Measurements from ENCODE around the gene IFNA16.

DNA sequence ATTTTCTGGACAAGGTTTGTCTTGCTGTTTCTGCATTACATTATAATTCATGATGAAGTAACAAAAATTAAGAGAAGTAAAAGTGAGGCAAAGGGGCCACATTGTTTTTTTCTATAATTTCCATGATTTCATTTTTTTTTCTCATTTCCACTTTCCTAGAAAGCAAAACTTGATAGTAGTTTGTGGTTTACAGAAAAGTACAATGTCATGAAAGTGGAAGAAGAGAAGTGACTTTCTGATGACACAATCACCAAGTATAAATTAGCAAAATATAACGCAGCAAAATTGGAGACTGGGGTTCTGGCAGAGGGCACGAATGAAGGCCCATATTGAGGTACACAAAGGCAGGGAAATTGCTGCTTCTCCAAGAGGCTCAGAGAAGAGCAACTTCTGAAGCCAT, 27.7 kb upstream of the IFNA16 start:
- TF ChIP-seq ZNF24 (tag by site-specific recombination; IDR thresholded peaks at IDR 0.05) = no peak
- TF ChIP-seq, protein P1, sequence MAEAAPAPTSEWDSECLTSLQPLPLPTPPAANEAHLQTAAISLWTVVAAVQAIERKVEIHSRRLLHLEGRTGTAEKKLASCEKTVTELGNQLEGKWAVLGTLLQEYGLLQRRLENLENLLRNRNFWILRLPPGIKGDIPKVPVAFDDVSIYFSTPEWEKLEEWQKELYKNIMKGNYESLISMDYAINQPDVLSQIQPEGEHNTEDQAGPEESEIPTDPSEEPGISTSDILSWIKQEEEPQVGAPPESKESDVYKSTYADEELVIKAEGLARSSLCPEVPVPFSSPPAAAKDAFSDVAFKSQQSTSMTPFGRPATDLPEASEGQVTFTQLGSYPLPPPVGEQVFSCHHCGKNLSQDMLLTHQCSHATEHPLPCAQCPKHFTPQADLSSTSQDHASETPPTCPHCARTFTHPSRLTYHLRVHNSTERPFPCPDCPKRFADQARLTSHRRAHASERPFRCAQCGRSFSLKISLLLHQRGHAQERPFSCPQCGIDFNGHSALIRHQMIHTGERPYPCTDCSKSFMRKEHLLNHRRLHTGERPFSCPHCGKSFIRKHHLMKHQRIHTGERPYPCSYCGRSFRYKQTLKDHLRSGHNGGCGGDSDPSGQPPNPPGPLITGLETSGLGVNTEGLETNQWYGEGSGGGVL (tag by site-specific recombination; IDR thresholded peaks at IDR 0.05) = no peak
- no peak for TF ChIP-seq ZNF660 (tag by site-specific recombination; IDR thresholded peaks at IDR 0.05)
- TF ChIP-seq, protein P2, sequence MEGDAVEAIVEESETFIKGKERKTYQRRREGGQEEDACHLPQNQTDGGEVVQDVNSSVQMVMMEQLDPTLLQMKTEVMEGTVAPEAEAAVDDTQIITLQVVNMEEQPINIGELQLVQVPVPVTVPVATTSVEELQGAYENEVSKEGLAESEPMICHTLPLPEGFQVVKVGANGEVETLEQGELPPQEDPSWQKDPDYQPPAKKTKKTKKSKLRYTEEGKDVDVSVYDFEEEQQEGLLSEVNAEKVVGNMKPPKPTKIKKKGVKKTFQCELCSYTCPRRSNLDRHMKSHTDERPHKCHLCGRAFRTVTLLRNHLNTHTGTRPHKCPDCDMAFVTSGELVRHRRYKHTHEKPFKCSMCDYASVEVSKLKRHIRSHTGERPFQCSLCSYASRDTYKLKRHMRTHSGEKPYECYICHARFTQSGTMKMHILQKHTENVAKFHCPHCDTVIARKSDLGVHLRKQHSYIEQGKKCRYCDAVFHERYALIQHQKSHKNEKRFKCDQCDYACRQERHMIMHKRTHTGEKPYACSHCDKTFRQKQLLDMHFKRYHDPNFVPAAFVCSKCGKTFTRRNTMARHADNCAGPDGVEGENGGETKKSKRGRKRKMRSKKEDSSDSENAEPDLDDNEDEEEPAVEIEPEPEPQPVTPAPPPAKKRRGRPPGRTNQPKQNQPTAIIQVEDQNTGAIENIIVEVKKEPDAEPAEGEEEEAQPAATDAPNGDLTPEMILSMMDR (tag by site-specific recombination; IDR thresholded peaks at IDR 0.05) = no peak
- TF ChIP-seq ZNF629 (tag by site-specific recombination; IDR thresholded peaks at IDR 0.05) = no peak
- TF ChIP-seq ZNF37A (tag by site-specific recombination; IDR thresholded peaks at IDR 0.05) = no peak
- TF ChIP-seq ZNF837 (tag by site-specific recombination; IDR thresholded peaks at IDR 0.05) = no peak
- no peak for TF ChIP-seq ZNF274 (IDR thresholded peaks at IDR 0.05; ENCODE audit: low read length)
- no peak for TF ChIP-seq ZNF274 (tag by site-specific recombination; IDR thresholded peaks at IDR 0.05; ENCODE audit: borderline replicate concordance)
- no peak for TF ChIP-seq YY1 (tag by site-specific recombination; IDR thresholded peaks at IDR 0.05)
